PFSK-1 (cell line): ENCODE data around the gene C6orf132.

Experiments
- FOXP2 ChIP-seq: optimal IDR thresholded peaks from 2 replicates; pipeline ENCODE3; 2011; ENCODE audit warnings: borderline replicate concordance, control low read depth, inconsistent platforms; ENCODE audit not compliant: insufficient read depth; ENCODE audit errors: extremely low read length, extremely low read depth
- TAF1 ChIP-seq: IDR thresholded peaks from 2 replicates; pipeline ENCODE4 v1.6.1; 2012; ENCODE audit warnings: low read length, control low read depth, borderline replicate concordance; ENCODE audit not compliant: insufficient read depth

DNA sequence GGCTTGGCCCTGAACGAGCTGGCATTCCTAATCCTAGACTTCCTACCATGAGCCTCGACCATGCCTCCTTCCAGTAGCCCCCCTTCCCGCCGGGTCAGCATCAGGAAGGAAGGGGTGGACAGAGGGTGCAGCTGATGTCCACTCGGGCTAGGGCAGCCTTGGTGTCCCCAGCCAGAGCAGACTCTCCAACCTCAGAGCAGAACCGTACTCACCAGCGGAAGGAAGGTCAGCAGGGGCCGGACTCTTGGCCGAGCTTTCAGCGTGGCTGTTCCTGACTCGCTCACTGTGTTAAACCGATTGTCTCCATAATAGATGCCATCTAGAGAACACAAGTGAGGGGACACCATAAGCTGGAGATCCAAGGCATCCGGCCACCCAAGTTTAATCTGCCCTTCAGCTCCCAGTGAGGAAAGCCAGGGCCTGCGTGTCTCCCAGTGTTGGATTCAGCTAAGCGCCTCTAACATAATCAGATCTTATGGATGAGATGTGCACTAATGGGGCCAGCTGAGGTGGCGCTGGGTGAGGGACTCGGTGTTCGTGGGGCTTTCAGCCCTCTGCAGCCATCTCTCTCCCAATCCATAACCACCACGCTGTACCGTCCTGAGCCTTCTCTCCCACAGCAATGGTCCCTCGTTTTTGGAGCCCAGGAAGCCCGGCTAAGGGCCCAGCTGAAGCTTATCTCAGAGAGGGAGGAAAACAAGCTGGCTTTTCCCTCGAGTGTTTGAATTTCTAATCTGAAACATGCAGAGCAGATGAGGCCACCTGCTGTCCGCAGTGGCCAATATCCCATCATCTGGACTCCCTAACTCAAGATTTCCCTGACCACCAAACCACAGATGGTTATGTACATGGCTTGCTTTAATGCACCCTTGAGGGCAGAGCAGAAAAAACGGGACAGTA lies 13.7 kb downstream of the C6orf132 start:
- TF ChIP-seq TAF1, result no peak
- no peak for TF ChIP-seq FOXP2
